ENCODE data around the gene ZNF526.

GRCh38 chr19:42255766-42256745, 35.9 kb downstream of the ZNF526 start:
- TF ChIP-seq CTCF (IDR thresholded peaks at IDR 0.05) (no peak), POLR2A (IDR thresholded peaks at IDR 0.05) (peak in 1 of 2 donors; percentile 25)
